HG03378 (cell line): Measurements from ENCODE around the gene FBXL7.

ENCODE experiments used
- ATAC-seq: cut with Tn5 transposase; IDR thresholded peaks from one replicate; pipeline ENCODE4 v1.9.1; 2021; ENCODE audit warnings: mild to moderate bottlenecking, moderate library complexity; ENCODE audit not compliant: unreplicated experiment

FBXL7 gene

DNA sequence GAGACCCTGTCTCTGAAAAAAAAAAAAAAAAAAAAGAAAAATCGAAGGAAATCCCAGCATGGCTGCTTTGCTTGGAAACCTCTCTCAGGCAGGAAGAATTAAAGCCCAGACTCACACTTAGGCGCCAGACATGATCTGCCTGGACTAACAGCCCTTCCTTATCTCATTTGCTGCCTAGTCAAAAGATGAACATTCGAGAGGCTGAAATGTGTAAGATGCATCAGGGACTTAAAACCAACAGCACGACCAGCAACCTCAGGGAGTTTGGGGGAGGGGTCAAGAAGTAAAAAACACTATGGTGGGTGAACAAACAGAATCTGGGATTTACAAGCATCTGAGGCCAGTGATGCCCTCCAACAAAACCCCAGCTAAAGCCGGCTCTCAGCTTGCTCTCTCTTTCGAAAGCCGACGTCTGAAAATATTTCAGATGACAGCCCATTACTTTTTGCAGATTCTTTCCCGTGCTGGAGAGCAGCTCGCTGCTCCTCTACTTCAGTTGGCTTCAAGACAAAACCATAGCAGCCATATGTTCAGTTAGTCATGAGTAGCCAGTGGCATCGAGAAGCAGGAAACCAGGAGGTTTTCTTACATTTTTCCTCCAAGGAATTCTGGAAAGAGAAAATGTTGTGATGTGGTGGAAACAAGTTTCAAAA is 429.8 kb downstream of the FBXL7 start:
- ATAC-seq = no peak

DNA sequence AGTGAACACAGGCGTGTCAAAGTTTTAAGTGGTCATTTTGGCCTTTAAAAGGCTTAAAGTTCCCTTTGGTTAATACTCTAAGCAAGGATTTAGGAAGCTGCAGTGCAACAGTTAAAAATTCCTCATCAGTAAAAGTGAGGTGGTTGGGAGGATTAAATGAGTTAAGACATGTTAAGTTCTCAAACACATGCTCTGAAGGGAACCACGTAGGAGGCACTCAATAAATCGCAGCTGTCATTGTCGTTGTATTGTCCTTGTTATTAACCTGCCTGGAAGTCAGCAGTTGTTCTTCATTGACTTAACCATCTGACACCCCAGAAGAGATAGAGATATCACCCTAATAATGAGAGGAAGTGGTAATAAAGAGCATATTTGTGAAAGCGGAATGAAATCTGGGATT is 432.1 kb downstream of the FBXL7 start:
- ATAC-seq = no peak

DNA sequence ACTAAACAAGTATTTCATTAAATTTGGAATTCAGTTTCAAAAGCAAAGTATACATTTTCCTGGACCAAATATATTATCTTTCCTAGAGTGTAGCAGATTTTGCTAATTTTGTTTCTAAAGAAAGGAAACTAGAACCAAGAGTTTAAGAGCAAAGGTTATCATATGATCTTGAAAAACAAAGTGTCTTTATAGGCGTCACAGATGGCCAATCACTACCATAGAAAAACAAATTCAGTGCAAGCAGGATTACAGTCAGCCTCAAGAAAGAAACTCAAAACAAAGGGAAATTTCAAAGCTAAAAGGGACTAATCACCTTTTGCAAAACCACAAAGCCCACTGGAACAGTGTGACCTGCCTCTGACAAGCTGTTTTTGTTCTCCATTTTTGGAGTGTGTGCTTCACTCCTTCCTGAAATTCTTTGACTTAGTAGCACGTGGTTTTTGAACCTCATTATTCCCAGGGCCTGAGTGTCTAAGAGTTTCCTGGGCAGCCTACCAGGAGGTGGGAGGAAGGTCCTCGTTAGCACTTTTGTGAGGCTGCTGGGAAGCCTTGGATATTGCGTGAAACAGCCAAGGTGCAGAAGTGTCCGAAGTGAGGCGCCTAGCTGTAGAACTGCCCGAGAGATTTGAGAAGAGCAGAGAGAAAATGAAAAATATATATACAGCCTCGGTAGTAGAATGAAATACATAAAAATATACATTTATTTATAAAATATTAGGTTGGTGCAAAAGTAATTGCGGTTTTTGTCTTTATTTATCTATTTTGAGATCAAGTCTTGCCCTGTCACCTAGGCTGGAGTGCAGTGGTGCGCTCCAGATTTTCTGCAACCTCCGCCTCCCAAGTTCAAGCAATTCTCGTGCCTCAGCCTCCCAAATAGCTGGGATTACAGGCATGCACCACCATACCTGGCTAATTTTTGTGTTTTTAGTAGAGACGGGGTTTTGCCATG is 433.6 kb downstream of the FBXL7 start:
- ATAC-seq = no peak

DNA sequence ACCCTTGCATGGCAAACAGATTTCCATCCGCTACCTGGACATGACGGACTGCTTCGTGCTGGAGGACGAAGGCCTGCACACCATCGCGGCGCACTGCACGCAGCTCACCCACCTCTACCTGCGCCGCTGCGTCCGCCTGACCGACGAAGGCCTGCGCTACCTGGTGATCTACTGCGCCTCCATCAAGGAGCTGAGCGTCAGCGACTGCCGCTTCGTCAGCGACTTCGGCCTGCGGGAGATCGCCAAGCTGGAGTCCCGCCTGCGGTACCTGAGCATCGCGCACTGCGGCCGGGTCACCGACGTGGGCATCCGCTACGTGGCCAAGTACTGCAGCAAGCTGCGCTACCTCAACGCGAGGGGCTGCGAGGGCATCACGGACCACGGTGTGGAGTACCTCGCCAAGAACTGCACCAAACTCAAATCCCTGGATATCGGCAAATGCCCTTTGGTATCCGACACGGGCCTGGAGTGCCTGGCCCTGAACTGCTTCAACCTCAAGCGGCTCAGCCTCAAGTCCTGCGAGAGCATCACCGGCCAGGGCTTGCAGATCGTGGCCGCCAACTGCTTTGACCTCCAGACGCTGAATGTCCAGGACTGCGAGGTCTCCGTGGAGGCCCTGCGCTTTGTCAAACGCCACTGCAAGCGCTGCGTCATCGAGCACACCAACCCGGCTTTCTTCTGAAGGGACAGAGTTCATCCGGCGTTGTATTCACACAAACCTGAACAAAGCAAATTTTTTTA is 436.7 kb downstream of the FBXL7 start:
- ATAC-seq = no peak

DNA sequence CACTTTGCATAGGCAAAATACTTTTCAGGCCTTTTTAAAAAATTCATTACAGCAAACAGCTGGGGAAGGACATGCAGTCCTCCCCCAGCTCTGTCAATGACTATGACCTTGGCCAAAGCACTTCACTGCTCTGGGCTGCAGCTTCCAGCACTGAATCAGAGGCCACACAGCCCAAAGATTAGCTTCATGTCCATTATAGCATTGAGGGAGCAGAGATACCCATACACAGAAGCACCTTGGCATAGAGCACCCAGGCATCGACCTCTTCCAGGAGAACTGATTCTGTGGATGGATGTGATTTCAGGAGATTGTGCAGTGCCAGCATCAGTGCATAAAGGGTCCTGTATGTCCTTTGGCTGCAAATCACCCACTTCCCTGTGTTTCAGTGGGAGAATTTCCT is 437.7 kb downstream of the FBXL7 start:
- ATAC-seq = no peak

DNA sequence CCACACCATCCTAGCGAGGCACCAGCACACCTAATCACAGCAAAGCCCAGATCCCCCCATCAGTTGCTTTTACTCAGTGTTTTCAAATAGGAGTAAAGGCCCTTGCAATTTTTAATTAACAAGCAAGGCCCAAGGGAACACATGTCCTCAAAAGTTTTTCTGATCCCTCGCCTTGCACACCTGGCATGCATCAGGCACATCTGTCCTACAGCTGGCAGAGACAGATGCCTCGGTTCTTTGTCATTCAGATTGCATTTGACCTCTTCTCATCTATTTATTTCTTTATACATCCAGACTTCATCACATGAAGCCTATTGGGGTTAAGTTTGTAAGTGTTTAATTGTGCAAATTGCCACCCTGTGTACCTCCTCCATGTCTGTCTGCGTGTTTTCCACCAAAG is 438.2 kb downstream of the FBXL7 start:
- ATAC-seq = no peak

DNA sequence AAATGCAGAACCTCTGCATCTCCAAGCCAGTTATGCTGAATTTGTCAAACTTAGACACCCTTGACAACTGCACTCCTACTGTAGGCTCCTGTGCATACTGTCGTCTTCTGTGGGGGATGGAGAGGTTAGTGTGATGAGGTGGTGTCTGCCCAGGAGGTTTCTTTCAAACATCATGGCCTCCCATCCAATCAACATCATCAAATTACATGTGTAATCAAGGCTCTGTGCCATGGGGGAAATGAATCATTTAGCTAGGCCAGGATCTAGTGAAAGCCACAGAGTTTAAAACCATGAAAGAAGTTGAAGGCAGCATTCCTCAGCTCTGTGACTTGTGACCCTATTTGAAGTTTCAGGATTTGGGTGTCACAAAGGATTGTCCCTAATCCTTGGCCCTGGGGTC is 439.0 kb downstream of the FBXL7 start:
- ATAC-seq = no peak

DNA sequence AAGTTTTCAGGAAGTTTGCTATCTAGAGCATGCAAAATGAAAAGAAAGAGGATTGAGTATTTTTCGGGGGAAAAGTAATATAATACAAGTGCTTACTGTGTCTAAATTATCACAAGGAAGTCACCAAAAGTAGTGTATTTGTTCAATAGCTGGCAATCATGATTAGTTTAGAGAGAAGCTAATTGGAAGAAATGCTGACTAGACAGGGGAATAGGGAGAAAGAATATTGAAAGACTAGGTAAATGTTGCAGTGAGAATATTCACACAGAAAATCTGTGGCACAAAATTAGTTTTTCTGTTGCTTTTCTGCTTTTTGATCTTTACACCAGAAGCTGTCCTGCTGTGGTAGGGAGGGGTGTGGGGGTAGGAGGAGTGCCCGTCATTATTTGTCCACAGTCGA is 440.9 kb downstream of the FBXL7 start:
- no peak for ATAC-seq

DNA sequence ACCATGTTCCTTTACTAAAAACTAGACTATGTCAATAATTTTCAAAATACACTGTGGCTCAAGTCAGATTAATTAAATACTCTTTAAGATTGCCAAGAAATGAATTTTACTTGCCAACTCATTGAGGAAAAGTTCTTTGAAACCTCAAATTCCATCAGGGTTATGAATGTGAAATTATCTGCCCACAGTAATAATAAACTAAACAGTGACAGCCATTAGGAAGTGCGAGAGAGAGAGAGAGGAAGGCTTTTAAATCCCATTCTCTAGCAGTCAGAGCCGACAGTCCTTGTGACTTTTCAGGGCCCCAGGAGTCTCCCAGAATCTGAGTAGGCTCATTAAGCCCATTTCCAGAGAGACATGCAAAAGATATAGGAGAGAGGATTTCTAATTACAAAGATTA is 443.5 kb downstream of the FBXL7 start:
- ATAC-seq = no peak

DNA sequence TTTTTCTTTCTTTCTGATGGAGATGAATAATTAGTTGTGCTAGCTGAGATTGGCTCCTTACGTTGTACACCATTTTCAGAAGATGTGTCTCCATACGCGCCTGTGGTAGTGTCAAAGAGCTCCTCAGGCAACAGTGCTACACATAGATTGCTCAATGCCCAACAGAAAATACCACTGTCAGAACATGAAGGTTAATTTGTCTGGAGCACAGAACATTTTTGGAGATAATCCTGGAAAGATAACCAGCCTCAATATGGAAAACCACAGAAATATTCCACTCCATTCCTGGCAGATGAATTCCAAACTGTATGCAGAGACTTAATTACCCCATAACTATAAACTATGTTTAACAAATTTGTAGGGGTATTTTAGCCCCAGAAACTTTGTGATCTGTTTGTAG is 446.0 kb downstream of the FBXL7 start:
- ATAC-seq = no peak

DNA sequence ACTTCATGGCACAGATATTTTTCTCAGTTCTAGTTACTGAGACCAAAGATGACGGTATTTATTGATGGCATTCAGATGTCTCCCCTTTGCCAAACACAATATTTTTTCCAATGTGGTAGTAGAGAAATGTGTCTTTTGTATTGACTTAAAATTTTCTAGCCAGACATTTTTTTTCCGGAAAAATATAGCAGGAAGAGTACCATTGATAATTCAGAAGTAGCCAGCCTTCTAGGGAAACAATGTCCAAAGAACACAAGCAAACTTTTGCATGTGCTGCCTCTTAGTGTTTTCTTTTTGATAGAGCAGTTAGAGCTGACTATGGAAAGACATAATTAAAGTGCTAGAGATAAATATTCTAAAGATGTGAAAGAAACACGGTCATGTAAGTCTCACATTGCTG is 448.2 kb downstream of the FBXL7 start:
- ATAC-seq = no peak

DNA sequence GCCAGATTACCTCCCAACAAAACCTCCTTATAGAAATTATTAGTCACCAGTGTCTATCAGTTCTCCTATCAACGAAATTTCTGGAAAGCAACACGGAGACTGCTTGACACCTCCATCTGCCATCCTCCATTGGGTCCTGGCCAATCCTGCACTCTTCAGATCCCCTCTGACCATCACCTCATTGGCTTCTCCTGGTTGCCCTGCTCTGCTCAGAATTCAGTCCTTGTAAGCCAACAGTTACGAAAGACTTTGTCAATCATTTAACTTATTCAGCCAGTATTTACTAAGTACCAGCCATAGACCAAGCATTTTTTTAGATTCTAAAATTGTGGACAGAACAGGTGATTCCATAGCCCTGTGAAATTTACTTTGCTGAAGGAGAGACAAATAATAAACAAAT is 451.1 kb downstream of the FBXL7 start:
- no peak for ATAC-seq

DNA sequence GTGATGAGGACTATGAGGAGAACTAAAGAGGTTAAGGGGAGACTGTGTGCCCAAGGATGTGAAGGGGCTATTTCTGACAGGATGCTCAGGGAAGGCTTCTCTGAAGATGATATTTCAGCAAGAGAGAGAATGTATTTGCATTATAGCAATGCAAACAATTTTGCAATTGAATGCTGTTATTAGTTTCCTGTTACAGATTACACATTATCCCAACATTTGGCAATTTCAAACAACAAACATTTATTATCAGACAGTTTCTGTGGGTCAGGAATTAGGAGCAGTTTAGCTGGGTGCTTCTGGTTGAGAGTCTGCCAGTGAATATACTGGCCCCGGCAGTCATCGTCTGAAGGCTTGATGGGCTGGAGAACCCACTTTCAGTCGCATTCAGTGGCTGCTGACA is 451.6 kb downstream of the FBXL7 start:
- no peak for ATAC-seq

DNA sequence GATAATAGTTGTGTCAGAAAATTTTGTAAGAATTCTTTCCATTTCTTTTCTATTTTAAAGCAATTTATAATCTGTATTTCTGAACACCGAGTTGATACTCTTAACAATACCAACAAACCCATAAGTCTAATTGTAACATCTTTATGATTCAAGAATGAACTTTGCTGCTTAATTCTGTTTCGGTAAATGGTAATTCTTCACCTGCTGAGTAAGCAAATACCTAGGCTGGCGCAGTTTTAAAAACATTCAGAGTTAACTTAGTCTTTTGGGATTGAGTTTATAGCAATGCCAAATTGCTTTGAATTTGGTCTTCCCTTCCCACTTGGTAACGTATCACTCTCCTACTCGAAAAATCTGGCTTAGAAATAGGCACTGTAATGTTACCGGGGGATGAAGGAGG is 456.6 kb downstream of the FBXL7 start:
- no peak for ATAC-seq

DNA sequence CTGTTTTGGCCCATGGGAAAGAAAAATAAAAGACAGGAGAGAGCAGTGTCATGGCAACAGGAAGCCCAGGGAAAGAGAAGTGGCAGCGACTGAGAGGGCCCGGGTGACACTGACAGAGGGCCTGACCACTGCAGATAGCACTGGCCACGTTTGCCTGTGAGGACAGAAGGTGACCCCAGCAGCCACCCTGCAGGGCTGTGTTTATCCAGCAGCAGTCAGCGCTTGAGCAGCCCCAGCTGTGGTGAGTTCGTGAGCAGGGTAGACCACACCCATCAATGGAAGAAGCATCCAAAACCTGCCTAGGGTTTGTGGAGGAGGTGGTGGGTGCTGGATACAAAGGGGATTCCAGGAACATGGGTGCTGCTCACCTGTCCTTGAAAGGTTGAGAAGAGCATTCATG is 457.1 kb downstream of the FBXL7 start:
- no peak for ATAC-seq

DNA sequence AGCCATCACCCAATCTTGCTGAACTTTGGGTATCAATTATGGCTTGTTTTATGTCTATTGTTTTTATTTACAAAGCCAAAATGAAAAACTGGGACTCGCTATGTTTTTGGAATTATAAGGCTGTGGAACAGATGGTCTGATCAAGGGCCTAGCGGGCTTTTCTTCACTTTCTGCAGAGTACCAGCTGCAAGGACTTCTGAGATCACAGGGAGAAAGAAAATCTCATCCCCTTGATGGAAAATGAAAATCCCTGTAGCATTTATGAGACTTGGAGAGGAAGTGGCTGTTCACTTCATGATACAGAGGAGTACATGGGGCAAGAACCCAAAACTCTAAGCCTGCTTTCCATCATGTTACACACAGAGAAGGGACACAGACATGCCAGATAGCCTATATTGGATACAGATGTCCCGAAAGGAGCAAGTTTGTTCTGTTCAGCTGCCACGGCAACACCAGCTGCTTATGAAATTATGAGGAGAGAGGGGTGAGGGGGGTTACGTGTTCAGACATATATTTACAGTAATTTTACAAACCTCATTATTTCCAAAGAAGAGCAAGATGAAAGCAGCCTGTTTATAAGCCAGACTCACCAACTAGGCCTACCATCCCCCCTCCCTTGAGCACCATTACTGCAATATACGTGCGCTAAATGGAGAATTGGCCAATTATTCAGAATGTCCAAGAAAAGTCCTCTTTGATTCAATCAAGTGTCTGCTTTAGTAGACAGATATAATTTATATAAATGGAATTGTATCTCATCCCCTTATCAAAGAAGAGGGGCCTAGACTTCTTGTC is 459.6 kb downstream of the FBXL7 start:
- ATAC-seq = no peak

DNA sequence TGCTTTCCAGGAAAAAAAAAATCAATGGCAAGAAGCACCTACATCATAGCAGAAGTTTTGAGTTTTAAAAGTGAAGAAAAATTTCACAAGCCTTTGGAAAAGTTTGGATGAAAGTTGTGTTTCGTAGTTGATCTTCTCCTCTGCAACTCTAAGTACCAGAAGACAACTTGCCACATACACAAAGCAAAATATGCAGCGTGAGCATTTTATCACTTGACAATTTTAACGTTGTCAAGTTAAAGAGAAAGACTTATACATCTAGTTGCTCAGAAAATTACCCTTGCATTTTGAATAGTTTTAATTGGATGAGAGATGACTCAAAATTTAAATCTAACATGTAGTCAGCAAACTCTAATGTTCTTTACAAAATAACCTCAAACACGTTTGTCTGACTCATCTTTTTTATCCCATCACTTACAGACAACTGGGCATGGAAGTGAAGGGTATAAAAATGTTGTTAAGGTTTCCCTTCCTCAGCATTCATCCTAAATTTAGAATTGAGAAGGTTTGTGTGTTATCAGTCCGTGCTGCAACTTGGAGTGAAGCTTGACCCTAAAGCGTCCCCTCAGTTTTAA is 466.2 kb downstream of the FBXL7 start:
- ATAC-seq = no peak

DNA sequence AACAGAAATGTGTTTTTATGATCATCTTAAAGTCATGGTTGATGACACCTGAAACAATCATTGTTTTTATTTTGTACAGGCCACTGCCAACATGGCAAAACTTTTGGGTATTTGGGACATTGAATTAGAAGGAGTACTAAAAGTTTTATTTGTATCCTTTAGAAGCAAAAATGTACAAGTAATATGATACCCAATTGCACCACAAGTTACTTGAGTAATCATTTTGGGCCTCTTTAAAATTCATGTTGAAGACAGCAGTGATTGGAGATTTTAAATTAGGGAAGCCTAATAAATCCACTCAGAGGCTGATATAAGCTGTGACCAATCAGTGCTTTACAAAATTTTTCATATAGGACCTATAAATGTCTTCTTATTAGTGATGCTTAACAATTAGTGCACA is 466.7 kb downstream of the FBXL7 start:
- no peak for ATAC-seq

DNA sequence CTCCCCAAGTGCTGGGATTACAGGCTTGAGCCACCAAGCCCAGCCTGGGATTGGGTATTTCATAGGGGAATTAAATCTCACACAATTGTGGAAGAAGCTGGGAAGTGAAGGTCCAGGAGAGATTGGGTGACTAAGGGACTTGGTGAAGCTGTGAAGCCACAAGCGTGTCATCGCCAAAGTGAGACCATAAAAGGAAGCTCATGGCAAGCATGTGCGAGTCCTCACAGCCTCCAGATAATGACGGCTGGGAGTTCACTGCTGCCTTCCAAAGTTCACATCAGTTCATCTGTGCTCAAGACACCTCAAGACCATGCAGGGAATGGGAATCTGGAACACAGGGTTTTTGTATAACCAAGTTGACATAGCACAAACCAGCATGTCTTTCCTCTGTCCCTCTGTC is 469.0 kb downstream of the FBXL7 start:
- ATAC-seq = no peak

DNA sequence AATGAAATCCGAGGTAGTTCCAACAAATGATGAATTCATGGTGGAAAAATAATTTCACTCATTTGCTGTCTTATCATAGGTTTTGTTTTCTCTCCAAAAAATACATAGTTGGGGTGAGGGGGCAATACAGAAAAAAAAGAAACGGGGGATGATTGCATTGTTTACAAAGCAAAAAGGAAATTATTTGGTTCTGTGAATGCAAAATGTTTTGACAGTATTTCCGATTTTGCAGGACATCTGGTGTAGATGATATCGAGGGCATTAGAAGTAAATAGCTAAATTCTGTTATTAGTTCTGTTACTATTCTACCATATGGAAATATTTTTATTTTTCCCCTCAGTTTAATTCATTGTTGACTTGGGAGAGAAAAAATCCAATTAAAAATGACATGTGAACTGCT is 477.9 kb downstream of the FBXL7 start:
- ATAC-seq = no peak

DNA sequence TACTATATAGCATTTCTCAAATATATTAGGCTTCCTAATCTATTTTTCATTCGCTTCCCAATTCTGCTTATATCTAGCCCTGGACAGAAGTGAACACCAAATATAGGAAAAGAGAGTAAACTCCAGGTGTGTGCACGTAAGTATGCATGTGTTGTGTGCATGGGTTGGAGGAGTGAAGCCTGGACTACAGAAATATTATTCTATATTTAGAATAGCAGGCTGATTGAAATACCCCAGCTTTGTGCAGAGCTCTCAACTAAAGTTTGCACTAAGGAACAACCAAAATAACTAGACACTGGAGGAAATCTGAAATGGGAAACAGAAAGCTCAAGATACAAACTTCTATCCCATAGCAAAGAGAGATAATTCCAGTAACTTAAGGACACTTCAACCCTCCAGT is 480.9 kb downstream of the FBXL7 start:
- ATAC-seq = no peak
